Measurements from ENCODE around the gene CXCR6. TPM values are rescaled to one million over a fixed set of nuclear protein-coding genes. Genes with fewer than 3 reads are reported as not detected.

CXCR6 gene
- total and polyA plus RNA-seq, 7 donors, result 0.36 to 3.3 (median 0.72) TPM; not detected in 3

GRCh38 chr3:45975686-45976085 lies 32.4 kb downstream of the CXCR6 start:
- Histone ChIP-seq H3K36me3 (peaks cover 18 to 66% (median 30%) of the 10 kb centered on the region in 4 donors), H3K4me1 (peaks cover 0 to 39% (median 17%) of the 10 kb centered on the region in 4 donors), H3K27ac (peak overlapping the region in 2 of 4 donors; percentile 15 to 31), H3K27me3 (no peaks in the 10 kb centered on the region), H3K4me3 (no peak overlapping the region), H3K9me3 (no peaks in the 10 kb centered on the region)
- intact Hi-C loops (cut with DNase I), result no loop called here
- no peak for DNase-seq
- WGBS, 2 donors, result 15 to 44% methylated on average over 5 of the region's 5 CpGs
- no peak for TF ChIP-seq POLR2AphosphoS5 (IDR thresholded peaks at IDR 0.05)
- TF ChIP-seq CTCF (IDR thresholded peaks at IDR 0.05), result no peak
- TF ChIP-seq POLR2A (IDR thresholded peaks at IDR 0.05), result no peak
- no peak for TF ChIP-seq EP300 (IDR thresholded peaks at IDR 0.05)

- Histone ChIP-seq H3K27ac (peak overlapping the region in 2 of 4 donors; percentile 15 to 31), H3K4me3 (no peak overlapping the region), H3K36me3 (peaks cover 22 to 74% (median 33%) of the 10 kb centered on the region in 4 donors), H3K4me1 (peaks cover 0 to 34% (median 17%) of the 10 kb centered on the region in 4 donors), H3K9me3 (no peaks in the 10 kb centered on the region), H3K27me3 (no peaks in the 10 kb centered on the region)
- DNase-seq, result no peak
- 62 to 65% methylated on average over 6 of the region's 6 CpGs for WGBS, 2 donors
- intact Hi-C loops (cut with DNase I), result no loop called here
- TF ChIP-seq POLR2AphosphoS5 (IDR thresholded peaks at IDR 0.05), result no peak
- TF ChIP-seq CTCF (IDR thresholded peaks at IDR 0.05), result no peak
- no peak for TF ChIP-seq EP300 (IDR thresholded peaks at IDR 0.05)
- TF ChIP-seq POLR2A (IDR thresholded peaks at IDR 0.05), result no peak
Observed at GRCh38 chr3:45976191-45977091, 33.2 kb downstream of the CXCR6 start.

GRCh38 chr3:45978006-45978761 lies 34.9 kb downstream of the CXCR6 start:
- Histone ChIP-seq H3K36me3 (peaks cover 23 to 91% (median 47%) of the 10 kb centered on the region in 4 donors), H3K27ac (peak overlapping the region in 2 of 4 donors; percentile 33 to 44), H3K27me3 (no peaks in the 10 kb centered on the region), H3K9me3 (no peaks in the 10 kb centered on the region), H3K4me3 (no peak overlapping the region), H3K4me1 (peaks cover 0 to 25% (median 7%) of the 10 kb centered on the region in 4 donors)
- intact Hi-C loops (cut with DNase I), result no loop called here
- WGBS, 2 donors, result 33 to 57% methylated on average over 5 of the region's 5 CpGs
- DNase-seq, result no peak
- TF ChIP-seq EP300 (IDR thresholded peaks at IDR 0.05) (no peak), CTCF (IDR thresholded peaks at IDR 0.05) (no peak), POLR2AphosphoS5 (IDR thresholded peaks at IDR 0.05) (no peak), POLR2A (IDR thresholded peaks at IDR 0.05) (no peak)

- peaks cover 23 to 95% (median 51%) of the 10 kb centered on the region in 4 donors for H3K36me3 ChIP-seq
- intact Hi-C loops (cut with DNase I), result no loop called here
- peaks cover 0 to 31% (median 14%) of the 10 kb centered on the region in 4 donors for H3K4me1 ChIP-seq
- H3K9me3 ChIP-seq, result no peaks in the 10 kb centered on the region
- no peak for DNase-seq
- no peaks in the 10 kb centered on the region for H3K27me3 ChIP-seq
- WGBS, 2 donors, result 25 to 69% methylated on average over 4 of the region's 4 CpGs
- H3K27ac ChIP-seq, result no peak overlapping the region
- TF ChIP-seq EP300 (IDR thresholded peaks at IDR 0.05), result no peak
- TF ChIP-seq CTCF (IDR thresholded peaks at IDR 0.05), result no peak
- TF ChIP-seq POLR2A (IDR thresholded peaks at IDR 0.05), result no peak
- TF ChIP-seq POLR2AphosphoS5 (IDR thresholded peaks at IDR 0.05), result no peak
- no peak overlapping the region for H3K4me3 ChIP-seq
Observed at GRCh38 chr3:45979378-45979777, 36.1 kb downstream of the CXCR6 start.
